Glutamatergic neuron (in vitro differentiated cells): Measurements from ENCODE around the gene ACAD11. TPM values are rescaled to one million over a fixed set of nuclear protein-coding genes. Genes with fewer than 3 reads are reported as not detected.

ENCODE experiments used
- DNase-seq: peaks from one replicate; pipeline ENCODE4 v3.0.0; 2022
- H3K27ac Mint-ChIP-seq: one replicate; pipeline ENCODE4 v1.8.0; 2020; ENCODE audit warnings: mild to moderate bottlenecking, mixed read lengths, inconsistent platforms; ENCODE audit not compliant: unreplicated experiment
- H3K27me3 Mint-ChIP-seq: one replicate; pipeline ENCODE4 v1.8.0; 2020; ENCODE audit warnings: mild to moderate bottlenecking, moderate library complexity, mixed read lengths, inconsistent platforms; ENCODE audit not compliant: unreplicated experiment
- H3K36me3 Mint-ChIP-seq: one replicate; pipeline ENCODE4 v1.8.0; 2020; ENCODE audit warnings: mild to moderate bottlenecking, mixed read lengths, inconsistent platforms; ENCODE audit not compliant: unreplicated experiment
- H3K4me1 Mint-ChIP-seq: one replicate; pipeline ENCODE4 v1.8.0; 2020; ENCODE audit warnings: mild to moderate bottlenecking, low read depth, mixed read lengths, inconsistent platforms; ENCODE audit not compliant: unreplicated experiment
- H3K4me3 Mint-ChIP-seq: one replicate; pipeline ENCODE4 v1.8.0; 2020; ENCODE audit warnings: mild to moderate bottlenecking, mixed read lengths, inconsistent platforms; ENCODE audit not compliant: unreplicated experiment
- H3K9me3 Mint-ChIP-seq: one replicate; pipeline ENCODE4 v1.8.0; 2020; ENCODE audit warnings: mild to moderate bottlenecking, moderate library complexity, mixed read lengths, inconsistent platforms; ENCODE audit not compliant: unreplicated experiment
- total RNA-seq: library from RNA; stranded (reverse); fragmentation: NEBNext Ultra II Directional; extraction: Animal tissue kit (Norgen Biotek cat#: 25700); gene quantifications from one replicate; pipeline ENCODE4 v1.2.1, GENCODE V29; 2021; ENCODE audit not compliant: unreplicated experiment
- TF ChIP-seq, protein P1 (sequence below): fragments of 200-600 bp; sonication (generic); IDR thresholded peaks from one replicate; pipeline ENCODE4 v1.5.0; 2021; ENCODE audit not compliant: partially characterized antibody, unreplicated experiment

Gene ACAD11
- total RNA-seq, 1 donor from 2014 or later, result 9.4 TPM

- TF ChIP-seq, protein P1, sequence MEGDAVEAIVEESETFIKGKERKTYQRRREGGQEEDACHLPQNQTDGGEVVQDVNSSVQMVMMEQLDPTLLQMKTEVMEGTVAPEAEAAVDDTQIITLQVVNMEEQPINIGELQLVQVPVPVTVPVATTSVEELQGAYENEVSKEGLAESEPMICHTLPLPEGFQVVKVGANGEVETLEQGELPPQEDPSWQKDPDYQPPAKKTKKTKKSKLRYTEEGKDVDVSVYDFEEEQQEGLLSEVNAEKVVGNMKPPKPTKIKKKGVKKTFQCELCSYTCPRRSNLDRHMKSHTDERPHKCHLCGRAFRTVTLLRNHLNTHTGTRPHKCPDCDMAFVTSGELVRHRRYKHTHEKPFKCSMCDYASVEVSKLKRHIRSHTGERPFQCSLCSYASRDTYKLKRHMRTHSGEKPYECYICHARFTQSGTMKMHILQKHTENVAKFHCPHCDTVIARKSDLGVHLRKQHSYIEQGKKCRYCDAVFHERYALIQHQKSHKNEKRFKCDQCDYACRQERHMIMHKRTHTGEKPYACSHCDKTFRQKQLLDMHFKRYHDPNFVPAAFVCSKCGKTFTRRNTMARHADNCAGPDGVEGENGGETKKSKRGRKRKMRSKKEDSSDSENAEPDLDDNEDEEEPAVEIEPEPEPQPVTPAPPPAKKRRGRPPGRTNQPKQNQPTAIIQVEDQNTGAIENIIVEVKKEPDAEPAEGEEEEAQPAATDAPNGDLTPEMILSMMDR, result no peak
- Mint-ChIP-seq H3K27ac (no peak overlapping the region), H3K4me1 (no peaks in the 10 kb centered on the region), H3K4me3 (no peak overlapping the region), H3K36me3 (no peaks in the 10 kb centered on the region), H3K9me3 (peaks cover 3% of the 10 kb centered on the region), H3K27me3 (no peaks in the 10 kb centered on the region)
- DNase-seq, result no peak
Observed at GRCh38 chr3:132593947-132594323, 65.7 kb downstream of the ACAD11 start.

- Mint-ChIP-seq H3K9me3 (no peaks in the 10 kb centered on the region), H3K4me1 (no peaks in the 10 kb centered on the region), H3K27ac (no peak overlapping the region), H3K36me3 (no peaks in the 10 kb centered on the region), H3K27me3 (no peaks in the 10 kb centered on the region), H3K4me3 (no peak overlapping the region)
- TF ChIP-seq, protein P1, result no peak
- DNase-seq, result no peak
Observed at GRCh38 chr3:132593241-132593946, 66.2 kb downstream of the ACAD11 start.

- H3K4me1 Mint-ChIP-seq, result no peaks in the 10 kb centered on the region
- H3K9me3 Mint-ChIP-seq, result no peaks in the 10 kb centered on the region
- H3K27me3 Mint-ChIP-seq, result no peaks in the 10 kb centered on the region
- TF ChIP-seq, protein P1, result no peak
- no peak overlapping the region for H3K4me3 Mint-ChIP-seq
- no peak overlapping the region for H3K27ac Mint-ChIP-seq
- no peaks in the 10 kb centered on the region for H3K36me3 Mint-ChIP-seq
- no peak for DNase-seq
Observed at GRCh38 chr3:132592216-132592615, 67.4 kb downstream of the ACAD11 start.

DNA sequence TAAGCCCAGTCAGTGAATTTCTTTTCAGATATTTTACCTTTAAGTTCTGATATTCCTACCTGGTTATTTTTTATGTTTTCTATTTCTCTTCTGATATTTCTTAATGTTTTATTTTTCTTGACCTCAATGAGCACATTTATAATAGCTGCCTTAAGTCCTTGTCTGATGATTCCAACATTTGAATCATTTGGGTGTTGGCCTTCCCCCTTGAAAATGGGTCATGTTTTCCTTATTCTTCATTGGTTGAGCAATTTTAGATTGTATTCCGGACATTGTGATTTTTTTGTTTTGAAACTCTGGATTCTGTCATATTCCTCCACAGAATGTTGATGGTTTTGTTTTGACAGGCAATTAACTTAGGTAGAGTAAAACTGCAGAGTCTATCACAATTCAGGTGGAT is 72.2 kb downstream of the ACAD11 start:
- Mint-ChIP-seq H3K4me1 (no peaks in the 10 kb centered on the region), H3K36me3 (no peaks in the 10 kb centered on the region), H3K27me3 (no peaks in the 10 kb centered on the region), H3K9me3 (peaks cover 2% of the 10 kb centered on the region), H3K27ac (no peak overlapping the region), H3K4me3 (no peak overlapping the region)
- DNase-seq, result no peak
- TF ChIP-seq, protein P1, result no peak

GRCh38 chr3:132573797-132574211 is 85.8 kb downstream of the ACAD11 start:
- no peak for DNase-seq
- peaks cover 13% of the 10 kb centered on the region for H3K36me3 Mint-ChIP-seq
- H3K4me1 Mint-ChIP-seq, result no peaks in the 10 kb centered on the region
- no peak overlapping the region for H3K27ac Mint-ChIP-seq
- no peaks in the 10 kb centered on the region for H3K9me3 Mint-ChIP-seq
- no peak overlapping the region for H3K4me3 Mint-ChIP-seq
- H3K27me3 Mint-ChIP-seq, result no peaks in the 10 kb centered on the region
- TF ChIP-seq, protein P1, result no peak
